GM03348 (cell line): ENCODE data around the gene SLC12A3.

Source experiments
- DNase-seq: peaks from one replicate; pipeline ENCODE4 v3.0.0; 2012; ENCODE audit warnings: low spot score

The SLC12A3 gene, protein sequence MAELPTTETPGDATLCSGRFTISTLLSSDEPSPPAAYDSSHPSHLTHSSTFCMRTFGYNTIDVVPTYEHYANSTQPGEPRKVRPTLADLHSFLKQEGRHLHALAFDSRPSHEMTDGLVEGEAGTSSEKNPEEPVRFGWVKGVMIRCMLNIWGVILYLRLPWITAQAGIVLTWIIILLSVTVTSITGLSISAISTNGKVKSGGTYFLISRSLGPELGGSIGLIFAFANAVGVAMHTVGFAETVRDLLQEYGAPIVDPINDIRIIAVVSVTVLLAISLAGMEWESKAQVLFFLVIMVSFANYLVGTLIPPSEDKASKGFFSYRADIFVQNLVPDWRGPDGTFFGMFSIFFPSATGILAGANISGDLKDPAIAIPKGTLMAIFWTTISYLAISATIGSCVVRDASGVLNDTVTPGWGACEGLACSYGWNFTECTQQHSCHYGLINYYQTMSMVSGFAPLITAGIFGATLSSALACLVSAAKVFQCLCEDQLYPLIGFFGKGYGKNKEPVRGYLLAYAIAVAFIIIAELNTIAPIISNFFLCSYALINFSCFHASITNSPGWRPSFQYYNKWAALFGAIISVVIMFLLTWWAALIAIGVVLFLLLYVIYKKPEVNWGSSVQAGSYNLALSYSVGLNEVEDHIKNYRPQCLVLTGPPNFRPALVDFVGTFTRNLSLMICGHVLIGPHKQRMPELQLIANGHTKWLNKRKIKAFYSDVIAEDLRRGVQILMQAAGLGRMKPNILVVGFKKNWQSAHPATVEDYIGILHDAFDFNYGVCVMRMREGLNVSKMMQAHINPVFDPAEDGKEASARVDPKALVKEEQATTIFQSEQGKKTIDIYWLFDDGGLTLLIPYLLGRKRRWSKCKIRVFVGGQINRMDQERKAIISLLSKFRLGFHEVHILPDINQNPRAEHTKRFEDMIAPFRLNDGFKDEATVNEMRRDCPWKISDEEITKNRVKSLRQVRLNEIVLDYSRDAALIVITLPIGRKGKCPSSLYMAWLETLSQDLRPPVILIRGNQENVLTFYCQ

DNA sequence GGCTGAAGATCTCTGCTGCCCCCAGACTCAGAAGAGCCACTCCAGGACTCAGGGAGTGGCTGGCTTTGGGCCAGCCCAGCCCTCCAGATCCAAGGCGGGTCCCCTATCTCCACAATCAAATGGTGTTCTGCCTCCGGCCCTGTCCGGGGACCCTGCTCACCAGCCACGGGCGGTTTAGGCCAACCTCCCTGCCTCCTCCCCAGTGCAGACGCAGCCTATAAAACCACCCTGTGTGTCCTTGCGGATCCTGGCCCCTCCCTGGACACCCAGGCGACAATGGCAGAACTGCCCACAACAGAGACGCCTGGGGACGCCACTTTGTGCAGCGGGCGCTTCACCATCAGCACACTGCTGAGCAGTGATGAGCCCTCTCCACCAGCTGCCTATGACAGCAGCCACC lies at the start of gene SLC12A3:
Gene SLC12A3, plus strand, starts transcription at position 248 of the 400 bp plus-strand sequence. Its CDS starts 29 bp downstream, at position 277.
- DNase-seq = no peak

DNA sequence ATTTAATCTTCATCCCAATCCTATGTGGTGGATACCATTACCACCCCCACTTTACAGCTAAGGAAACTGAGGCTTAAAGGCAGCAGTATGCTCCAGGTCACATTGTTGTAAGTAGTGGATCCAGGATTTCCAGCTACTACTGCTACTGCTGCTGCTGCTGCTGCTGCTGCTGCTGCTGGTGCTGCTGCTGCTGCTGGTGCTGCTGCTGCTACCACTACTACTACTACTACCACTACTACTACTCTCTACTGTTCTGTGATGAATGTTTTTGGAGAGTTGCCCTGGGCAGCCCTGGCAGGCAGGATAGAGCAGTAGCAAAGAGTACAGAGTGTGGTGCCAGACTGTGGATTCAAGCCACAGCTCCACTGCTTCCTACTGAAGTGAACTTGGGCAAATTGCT lies 49.3 kb upstream of the SLC12A3 start:
- DNase-seq = no peak

DNA sequence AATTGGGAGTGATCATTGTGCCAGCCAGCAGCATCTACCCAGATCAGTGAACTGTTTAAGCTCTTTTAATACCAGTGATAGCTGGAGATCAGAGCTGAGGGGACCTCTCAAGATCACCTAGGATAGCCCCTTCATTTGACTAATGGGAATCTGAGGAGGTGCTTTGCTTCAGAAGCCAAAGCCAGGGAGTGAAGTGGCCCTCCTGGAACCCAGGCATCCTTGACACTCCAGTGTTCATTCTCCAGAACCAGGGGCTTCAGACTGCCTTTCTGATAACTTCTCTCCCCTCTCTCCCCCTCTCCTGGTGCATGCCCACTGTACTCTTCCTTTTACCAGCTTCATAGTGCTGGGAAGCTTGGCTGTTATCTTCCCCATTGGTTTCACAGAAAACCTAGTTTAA lies 48.0 kb upstream of the SLC12A3 start:
- no peak for DNase-seq

DNA sequence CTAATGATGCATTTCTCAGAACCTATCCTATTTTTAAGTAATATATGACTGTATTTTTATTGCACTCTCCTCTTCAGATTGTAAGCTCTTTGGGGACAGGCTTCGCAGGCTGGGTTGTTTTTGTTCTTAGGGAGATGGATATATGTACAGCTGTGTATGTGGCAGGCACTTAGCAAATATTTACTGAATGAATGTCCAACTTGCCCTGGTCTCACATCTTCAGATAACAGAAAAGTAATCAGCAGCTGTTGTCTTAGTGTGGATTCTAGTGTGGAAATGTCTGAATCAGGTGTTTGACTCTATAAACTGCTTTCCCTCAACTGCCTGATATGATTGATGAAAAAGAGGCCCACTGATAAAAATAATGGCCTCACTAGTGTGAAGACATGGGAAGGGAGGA lies 47.1 kb upstream of the SLC12A3 start:
- no peak for DNase-seq

DNA sequence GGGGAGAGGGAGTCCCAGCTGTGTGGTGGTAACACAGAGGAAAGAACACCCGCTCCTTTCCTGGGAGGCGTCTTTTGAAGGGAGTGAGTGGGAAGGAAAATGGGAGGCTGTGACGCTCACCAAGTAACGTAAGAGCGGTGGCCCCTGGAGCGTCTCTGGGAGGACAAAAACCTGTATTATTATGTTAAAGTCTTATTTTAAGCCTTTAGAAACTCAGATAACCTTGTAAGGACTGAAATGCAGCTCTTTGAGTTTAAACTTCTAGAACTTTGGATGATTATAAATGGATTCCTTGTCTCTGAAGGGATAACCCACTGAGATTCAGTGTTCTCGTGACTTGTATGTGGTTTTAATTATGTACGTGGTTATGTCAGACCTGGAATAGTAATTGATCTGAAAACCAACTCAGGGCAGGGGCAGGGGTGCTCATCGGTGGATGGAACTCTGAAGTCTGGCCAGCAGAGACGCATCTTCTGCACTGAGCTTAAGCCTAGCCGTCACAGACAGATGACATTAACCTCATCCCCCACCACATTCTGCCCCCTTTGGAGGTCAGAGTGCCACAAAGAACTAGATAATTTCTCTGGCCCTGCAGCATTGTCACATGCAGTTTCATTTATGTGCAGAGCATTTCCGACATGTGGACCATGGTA lies 41.8 kb upstream of the SLC12A3 start:
- no peak for DNase-seq

DNA sequence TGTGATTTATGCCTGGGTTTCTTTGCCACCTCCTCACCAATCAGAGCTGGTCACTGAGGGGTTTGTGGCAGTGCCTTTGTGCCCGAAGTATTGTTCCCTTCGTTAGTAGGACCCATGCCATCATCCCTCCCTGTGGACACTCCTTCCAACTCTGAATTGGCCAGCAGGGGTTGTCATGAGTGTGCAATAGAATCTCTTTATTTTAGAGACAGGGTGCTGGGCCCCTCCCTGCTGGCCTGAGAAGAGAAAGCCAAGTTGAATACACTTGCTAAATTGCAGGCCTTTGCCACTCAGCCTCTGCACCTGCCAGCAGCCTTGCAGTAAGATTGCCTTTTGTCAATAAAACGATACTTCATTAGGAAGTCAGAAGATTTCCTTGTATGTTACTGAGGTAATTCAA lies 40.7 kb upstream of the SLC12A3 start:
- peak; percentile 46 for DNase-seq

DNA sequence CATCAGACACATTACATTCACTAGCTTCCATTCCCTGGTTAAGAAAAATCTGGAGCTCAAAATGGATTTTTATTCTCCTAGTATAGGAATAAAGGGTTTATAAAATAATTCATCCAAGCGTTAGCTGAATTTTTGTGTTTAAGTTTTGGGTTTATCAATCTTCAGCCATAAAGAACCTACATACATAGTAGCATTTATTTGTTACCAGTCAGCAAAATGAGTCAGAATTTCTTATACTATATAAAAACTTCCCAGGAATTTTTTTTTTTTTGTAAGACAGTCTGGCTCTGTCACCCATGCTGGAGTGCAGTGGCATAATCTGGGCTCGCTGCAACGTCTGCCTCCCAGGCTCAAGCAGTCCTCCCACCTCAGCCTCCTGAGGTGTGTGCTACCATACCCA lies 40.2 kb upstream of the SLC12A3 start:
- no peak for DNase-seq

DNA sequence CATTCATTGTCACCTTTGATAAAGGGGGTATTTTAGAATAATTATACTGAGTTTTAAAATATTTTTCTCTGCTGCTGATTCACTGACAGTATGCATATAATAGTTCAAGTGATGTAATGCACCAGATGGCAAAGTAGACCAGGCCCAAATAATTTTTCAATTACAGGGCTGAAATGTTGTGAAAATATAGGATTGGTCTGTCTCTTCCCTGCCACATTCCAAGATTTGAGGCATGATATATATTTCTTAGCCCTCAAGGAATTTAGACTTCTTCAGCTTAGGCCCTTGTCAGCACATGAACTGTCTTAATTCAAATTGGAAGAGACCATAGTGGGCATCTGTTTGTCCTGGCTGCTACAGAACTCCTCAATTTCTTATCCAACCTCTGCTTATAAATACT lies 39.2 kb upstream of the SLC12A3 start:
- DNase-seq = peak; percentile 31

DNA sequence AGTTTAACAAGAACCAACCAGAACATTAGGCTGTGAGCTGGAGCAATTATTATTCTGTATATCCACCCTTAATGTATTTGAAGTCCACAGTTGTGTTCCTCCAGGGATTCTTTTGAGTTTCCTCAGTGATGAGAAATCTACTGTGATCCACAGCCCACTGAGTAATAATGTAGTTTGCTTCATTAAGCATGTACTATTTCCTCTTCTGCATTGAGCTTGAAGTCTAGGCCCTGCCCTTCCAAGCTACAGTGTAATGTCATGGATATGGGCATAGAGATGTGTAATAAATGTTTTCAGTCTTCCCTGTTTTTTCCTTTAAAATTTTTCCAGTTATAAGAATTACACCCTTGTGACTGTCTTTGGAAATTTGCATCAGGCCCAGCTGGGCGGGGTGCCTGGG lies 36.4 kb upstream of the SLC12A3 start:
- DNase-seq = no peak

DNA sequence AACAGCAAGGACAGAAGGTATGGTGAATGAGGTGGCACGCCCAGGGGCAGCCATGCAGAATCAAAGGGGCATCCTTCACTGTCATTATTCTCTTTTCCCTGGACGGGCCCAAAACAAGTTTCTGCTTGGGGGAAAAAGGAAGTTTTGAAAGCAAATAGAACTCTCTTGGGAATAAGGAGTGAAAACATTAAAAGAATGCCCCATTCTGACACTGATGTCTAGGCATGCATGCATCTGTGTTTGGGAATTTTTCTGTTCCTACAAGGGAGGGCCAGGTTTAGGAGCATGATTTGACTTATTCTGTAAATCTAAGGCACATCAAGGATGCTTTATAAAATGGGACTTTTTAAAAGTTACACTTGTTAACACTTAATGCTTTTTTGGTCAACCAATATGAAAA lies 34.3 kb upstream of the SLC12A3 start:
- peak; percentile 48 for DNase-seq

DNA sequence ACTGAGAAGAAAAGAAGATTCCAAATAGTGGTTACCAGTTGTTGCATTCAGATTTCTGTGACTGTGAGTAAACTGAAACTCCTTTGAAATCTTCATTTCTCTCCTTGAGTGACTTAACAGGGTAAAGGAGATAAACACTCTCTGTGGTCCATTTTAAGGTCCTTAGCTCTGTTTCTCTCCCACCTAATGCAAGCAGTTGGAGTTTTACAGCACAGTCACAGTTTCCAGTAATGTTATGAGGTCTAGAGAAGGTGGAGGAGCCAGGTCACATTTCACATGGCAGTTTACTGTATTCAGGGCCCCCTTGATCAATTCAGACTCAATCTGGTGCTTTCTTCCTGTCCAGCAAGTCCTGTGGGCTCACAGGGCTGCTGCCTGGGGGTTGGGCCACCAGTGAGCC lies 32.2 kb upstream of the SLC12A3 start:
- DNase-seq = no peak

DNA sequence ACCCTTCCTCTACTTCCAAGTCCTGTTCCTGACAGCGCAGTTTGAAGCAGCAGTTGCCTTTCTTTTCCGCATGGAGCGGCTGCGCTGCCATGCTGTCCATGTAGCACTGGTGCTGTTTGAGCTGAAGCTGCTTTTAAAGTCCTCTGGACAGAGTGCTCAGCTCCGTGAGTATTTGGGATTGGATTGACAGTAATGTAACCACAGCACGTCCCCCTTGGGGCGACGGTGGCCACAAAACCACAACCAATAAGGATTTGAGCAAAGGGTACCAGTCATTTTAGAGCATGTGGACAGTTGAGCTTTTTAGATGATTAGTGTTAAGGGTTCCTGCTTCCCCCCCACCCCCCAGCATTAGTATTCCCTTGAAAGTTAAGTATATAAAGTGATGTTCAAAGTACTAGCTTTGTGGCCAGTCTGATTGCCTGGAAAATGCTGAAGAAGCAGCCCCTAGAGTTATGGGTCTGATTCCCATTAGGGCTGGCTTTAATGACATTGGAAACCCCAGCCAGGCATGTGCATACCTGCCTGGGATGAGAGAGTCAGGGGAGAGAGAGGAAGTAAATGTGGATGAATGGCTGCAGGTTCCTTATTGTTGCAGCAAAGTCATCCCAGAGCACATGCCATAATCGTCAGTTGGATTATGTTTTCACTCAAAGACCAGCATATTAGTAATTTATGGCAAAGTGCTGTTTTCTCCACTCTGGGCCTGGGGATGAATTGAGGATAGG lies 31.6 kb upstream of the SLC12A3 start:
- DNase-seq = no peak

DNA sequence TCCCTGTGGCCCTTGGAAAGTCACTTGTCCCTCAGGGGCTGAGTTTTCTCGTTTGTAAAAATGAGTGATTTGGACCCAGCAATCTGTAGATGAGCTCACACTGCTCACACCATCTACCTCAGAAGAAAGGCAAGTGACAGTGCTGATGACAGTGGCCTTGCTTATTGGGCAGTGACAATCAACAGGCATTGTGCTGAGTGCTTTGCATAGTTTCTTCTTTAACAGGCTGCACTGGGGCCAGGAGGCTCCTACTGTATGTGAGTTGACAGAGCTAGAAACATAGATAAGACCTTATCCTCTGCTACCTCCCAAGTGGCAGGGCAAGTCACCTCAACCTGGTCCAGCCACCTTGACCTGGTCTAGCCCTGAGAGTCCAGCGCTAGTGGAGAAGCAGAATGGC lies 29.7 kb upstream of the SLC12A3 start:
- no peak for DNase-seq

DNA sequence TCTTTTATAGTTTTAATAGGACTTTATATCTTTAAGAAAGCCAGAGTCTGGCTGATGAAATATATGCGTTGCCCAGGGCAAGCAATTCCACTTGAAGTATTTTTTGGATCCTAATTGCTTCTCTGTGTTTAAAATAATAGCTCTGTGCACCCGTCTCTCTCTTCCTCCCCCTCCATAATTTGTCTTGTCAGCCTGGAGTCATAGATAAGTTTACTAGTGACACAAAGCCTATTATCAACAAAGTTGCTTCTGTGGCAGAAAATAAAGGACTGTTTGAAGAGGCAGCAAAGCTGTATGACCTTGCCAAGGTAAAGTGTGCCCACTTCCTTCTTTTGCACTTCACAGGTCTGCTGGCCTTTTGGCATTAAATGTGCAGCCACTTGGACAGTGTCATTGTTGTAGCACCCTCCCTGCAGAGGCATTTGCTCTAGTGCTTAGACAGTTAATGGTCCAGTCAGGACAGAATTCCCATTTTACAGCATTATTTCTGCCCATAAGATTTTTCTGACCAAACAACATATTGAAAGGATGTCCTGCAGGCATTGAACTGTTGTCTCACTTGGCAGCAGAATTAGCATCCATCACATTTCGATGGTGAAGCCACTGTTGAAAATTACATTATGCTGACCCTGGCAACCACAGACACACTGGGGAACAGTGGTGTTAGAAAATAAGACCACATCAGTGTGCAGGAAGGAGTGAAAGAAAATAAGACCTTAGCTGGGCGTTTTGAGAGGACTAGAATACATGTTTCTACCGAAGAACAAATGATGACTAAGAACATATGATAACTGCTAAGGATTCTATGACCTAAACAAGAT lies 28.4 kb upstream of the SLC12A3 start:
- no peak for DNase-seq

DNA sequence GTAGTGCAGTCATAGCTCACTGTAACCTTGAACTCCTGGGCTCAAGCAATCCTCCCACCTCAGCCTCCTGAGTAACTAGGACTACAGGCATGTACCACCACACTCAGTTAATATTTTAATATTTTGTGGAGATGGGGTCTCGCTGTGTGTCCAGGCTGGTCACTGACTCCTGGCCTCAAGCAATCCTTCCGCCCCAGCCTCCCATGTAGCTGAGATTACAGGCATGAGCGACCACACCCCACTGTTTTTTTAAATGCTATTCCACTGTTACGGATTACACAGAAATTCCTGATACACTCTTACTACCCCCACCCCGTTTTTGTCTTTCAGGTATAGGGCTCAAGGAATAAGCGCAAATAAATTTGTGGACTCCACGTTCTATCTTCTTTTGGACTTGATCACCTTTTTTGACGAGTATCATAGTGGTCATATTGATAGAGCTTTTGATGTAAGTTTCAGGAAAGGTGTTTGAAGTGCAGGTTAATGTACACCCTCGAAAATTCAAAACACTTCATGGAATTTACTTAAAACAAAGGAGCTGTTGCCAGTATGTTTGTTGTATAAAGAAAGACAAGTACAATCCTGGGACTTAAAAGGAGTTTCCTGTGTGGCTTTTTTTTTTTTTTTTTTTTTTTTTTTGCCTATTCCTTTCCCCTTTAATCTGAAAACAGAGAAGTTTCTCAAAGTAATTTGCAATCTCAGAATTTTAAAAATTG lies 26.2 kb upstream of the SLC12A3 start:
- DNase-seq = no peak

DNA sequence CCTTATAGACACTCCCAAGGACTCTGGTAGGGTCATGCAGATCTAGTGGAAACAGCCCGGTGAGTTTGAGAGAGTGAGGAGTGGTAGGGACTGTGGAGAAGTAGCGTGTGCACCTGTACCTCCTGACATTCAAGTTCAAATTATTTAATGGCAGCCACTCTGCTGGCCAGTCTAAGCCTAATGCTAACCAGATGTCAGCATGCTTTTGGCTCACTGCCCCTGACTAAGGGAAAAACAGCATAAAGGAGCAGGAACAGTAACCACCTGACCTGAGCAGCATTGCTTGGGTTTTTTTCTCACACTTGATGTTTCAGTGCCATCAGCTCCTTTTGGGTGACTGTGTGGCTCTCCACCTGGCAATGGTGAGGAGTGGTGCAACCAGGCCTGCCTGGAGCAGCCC lies 23.8 kb upstream of the SLC12A3 start:
- DNase-seq = peak; percentile 64

DNA sequence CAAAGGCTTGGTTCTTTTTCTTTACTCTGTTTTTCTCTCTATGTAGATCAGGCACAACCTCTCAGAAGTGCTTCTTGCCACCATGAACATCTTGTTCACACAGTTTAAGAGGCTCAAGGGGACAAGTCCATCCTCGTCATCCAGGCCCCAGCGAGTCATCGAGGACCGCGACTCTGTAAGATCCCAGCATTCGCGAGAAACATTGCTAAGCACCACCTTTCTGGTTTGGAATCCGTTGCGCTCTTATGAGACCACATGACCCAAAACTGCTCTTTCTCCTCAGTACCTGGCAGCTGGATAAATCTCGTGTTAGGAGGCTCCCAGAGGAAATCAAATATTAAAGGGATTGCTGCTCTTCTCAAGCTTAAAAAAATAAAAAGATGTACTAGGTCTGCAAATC lies 23.3 kb upstream of the SLC12A3 start:
- DNase-seq = no peak

DNA sequence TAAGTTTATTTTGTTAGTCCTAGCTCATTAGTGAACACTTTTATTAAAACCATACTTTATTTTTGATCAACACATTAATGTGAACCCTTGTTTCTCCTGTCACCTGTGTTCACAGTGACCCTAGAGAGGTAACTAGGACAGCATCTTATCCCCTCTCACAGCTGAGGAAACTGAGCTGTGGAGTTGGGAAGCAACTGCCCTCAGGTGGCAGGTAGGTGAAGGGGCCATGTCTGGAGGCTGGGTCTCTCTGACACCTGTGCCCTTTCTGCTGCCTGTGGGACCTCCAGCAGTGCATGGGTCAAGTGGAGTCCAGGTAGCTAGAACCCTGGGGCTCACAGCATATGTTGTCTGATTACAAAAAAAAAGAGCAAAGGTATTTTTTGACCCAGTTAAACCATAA lies 22.9 kb upstream of the SLC12A3 start:
- DNase-seq = no peak

DNA sequence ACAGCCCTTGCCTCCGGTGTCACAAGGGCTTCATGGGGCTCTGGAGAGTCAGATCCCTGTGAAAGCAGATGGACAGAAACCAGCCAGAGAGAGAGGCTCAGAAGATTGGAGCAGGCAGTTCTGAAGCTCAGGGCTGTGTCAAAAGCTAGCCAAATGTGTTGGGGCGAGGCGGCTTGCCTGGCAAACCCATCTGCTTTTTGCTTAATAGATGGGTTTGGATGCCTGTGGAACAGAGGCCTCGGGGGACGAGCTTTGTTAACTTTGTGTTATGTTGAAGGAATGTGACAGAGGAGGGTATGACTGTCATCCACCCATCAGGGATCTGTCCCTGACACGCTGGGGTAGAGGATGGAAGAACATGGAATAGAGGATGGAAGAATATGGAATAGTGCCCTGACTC lies 21.0 kb upstream of the SLC12A3 start:
- no peak for DNase-seq
